Mesenteric fat pad (tissue), 1 donor: ENCODE data around the gene ALPK3. TPM values are rescaled to one million over a fixed set of nuclear protein-coding genes. Genes with fewer than 3 reads are reported as not detected.

Experiments used
- DNase-seq: peaks from one replicate; pipeline ENCODE4 v3.0.0-alpha.2; 2020; ENCODE audit warnings: low spot score
- total RNA-seq: library from RNA; stranded (reverse); fragmentation: NEBNext Ultra II Directional; extraction: Animal tissue kit (Norgen Biotek cat#: 25700); gene quantifications from one replicate; pipeline ENCODE4 v1.2.1, GENCODE V29; 2021
- donor health status: DM: yes; HTN: yes; CAD: no.

The ALPK3 gene
- total RNA-seq, 1 donor from 2014 or later: 2.7 TPM

- no peak for DNase-seq
Measured at GRCh38 chr15:84797212-84797611, 19.9 kb upstream of the ALPK3 start.

GRCh38 chr15:84797801-84798200, 19.4 kb upstream of the ALPK3 start:
- DNase-seq: no peak

- DNase-seq: no peak
Measured at GRCh38 chr15:84798436-84798946, 18.7 kb upstream of the ALPK3 start.

GRCh38 chr15:84799511-84800187, 17.5 kb upstream of the ALPK3 start:
- no peak for DNase-seq

GRCh38 chr15:84800365-84800806, 16.8 kb upstream of the ALPK3 start:
- no peak for DNase-seq

GRCh38 chr15:84804005-84804900, 12.9 kb upstream of the ALPK3 start:
- DNase-seq: no peak

- no peak for DNase-seq
Measured at GRCh38 chr15:84805221-84805620, 11.9 kb upstream of the ALPK3 start.

- no peak for DNase-seq
Measured at GRCh38 chr15:84807228-84807627, 9.9 kb upstream of the ALPK3 start.

- DNase-seq: no peak
Measured at GRCh38 chr15:84810073-84810840, 6.9 kb upstream of the ALPK3 start.

- DNase-seq: no peak
Measured at GRCh38 chr15:84811151-84811550, 6.0 kb upstream of the ALPK3 start.

GRCh38 chr15:84811828-84812227, 5.3 kb upstream of the ALPK3 start:
- no peak for DNase-seq

GRCh38 chr15:84812842-84813241, 4.3 kb upstream of the ALPK3 start:
- DNase-seq: no peak

GRCh38 chr15:84813435-84813834, 3.7 kb upstream of the ALPK3 start:
- peak; percentile 1 for DNase-seq

GRCh38 chr15:84813931-84814330, 3.2 kb upstream of the ALPK3 start:
- DNase-seq: no peak

GRCh38 chr15:84814916-84815315, 2.2 kb upstream of the ALPK3 start:
- no peak for DNase-seq

- peak; percentile 83 for DNase-seq
Measured at GRCh38 chr15:84817466-84818081, 418 bp downstream of the ALPK3 start.

GRCh38 chr15:84818261-84819131, 1.3 kb downstream of the ALPK3 start:
- no peak for DNase-seq

- DNase-seq: peak; percentile 57
Measured at GRCh38 chr15:84819291-84819768, 2.2 kb downstream of the ALPK3 start.

GRCh38 chr15:84819791-84820190, 2.6 kb downstream of the ALPK3 start:
- peak; percentile 64 for DNase-seq

- DNase-seq: peak; percentile 67
Measured at GRCh38 chr15:84821501-84822021, 4.4 kb downstream of the ALPK3 start.
